Stomach (tissue), 9 donors: Measurements from ENCODE around the gene FNBP1L. TPM values are rescaled to one million over a fixed set of nuclear protein-coding genes. Genes with fewer than 3 reads are reported as not detected.
A peak's percentile ranks its signal among the peaks of the same experiment; 100 is the strongest.

Experiments used
- DNase-seq, 2 donors: peaks; one replicate each; pipeline versions ENCODE4 v3.0.0 to v3.0.0-alpha.2; 2013 to 2019
- H3K27ac ChIP-seq, 5 donors: fragments of 200-600 bp in 4 of 5; sonication (generic) in 4 of 5; one replicate each; pipeline ENCODE4 v1.5.1; 2013 to 2019; ENCODE audit warnings: mild to moderate bottlenecking in 1 of 5, moderate library complexity in 1 of 5
- H3K27me3 ChIP-seq, 3 donors: fragments of 200-600 bp; sonication (generic); one replicate each; pipeline ENCODE4 v1.5.1; 2017 to 2019; ENCODE audit warnings: mixed run types in 1 of 3
- H3K36me3 ChIP-seq, 4 donors: fragments of 200-600 bp; sonication (generic); 1 replicate in 3 of 4; 2 replicates in 1 of 4; pipeline ENCODE4 v1.5.1; 2016 to 2019
- H3K4me1 ChIP-seq, 4 donors: fragments of 200-600 bp; sonication (generic); one replicate each; pipeline ENCODE4 v1.5.1; 2016 to 2019
- H3K4me3 ChIP-seq, 4 donors: fragments of 200-600 bp; sonication (generic) in 3 of 4; one replicate each; pipeline ENCODE4 v1.5.1; 2016 to 2019; ENCODE audit warnings: mild to moderate bottlenecking in 1 of 4
- H3K9me3 ChIP-seq, 4 donors: fragments of 200-600 bp; sonication (generic); one replicate each; pipeline ENCODE4 v1.5.1; 2016 to 2019
- CTCF ChIP-seq, 7 experiments: fragments of 450-650 bp in 4 of 7; fragments of 200-600 bp in 3 of 7; sonication (generic) in 3 of 7; IDR thresholded peaks; one replicate each; pipeline ENCODE4 v1.5.1; 2016 to 2019; ENCODE audit warnings: antibody characterized with exemption in 7 of 7, control low read depth in 2 of 7, mild to moderate bottlenecking in 1 of 7
- EP300 ChIP-seq: sonication (generic); formaldehyde crosslinking; IDR thresholded peaks from one replicate; pipeline ENCODE4 v1.6.1; 2017; ENCODE audit warnings: antibody characterized with exemption
- POLR2A ChIP-seq, 4 donors: fragments of 450-650 bp; IDR thresholded peaks; one replicate each; pipeline ENCODE4 v1.6.1; 2016; ENCODE audit warnings: antibody characterized with exemption in 4 of 4, control low read depth in 2 of 4, mild to moderate bottlenecking in 1 of 4, moderate library complexity in 1 of 4
- POLR2AphosphoS5 ChIP-seq, 3 donors: sonication (generic); formaldehyde crosslinking; IDR thresholded peaks; one replicate each; pipeline ENCODE4 v1.6.1; 2016; ENCODE audit warnings: antibody characterized with exemption in 3 of 3
- WGBS, 5 donors: extraction: QIAGEN DNeasy Blood & Tissue Kit in 3 of 5; methylation state at CpG; one replicate each; pipeline versions ENCODE4 v1.1.5 to v1.1.7; 2013 to 2018; 5-methylcytosine and 5-hydroxymethylcytosine counted together
- intact Hi-C: fragments of 100-400 bp; cut with DNase I; formaldehyde crosslinking; loops from one replicate; pipeline ENCODE4 v1.15.1; 2023; ENCODE audit warnings: low total_unique reads
- polyA plus RNA-seq, 3 donors: library from polyadenylated mRNA; stranded (reverse); fragments of 200-250 nt; gene quantifications; one replicate each; pipeline ENCODE4 v1.2.3, GENCODE V29; 2013
- total RNA-seq, 5 donors: library from RNA; depleted of rRNA; stranded (reverse); fragments of >200 nt; gene quantifications; one replicate each; pipeline versions ENCODE4 v1.1.0 to v1.2.3, GENCODE V29; 2014 to 2016
- donor health status: healthy with polysubstance abuse.
- donor health status: Bipolar disorder and iron deficiency.
- donor health status: healthy.

The FNBP1L gene
- total and polyA plus RNA-seq, 8 donors = 9.2 to 74.0 (median 29.2) TPM

GRCh38 chr1:93448983-93449804, 1.3 kb downstream of the FNBP1L start:
- DNase-seq = peak; percentile 56 to 88
- intact Hi-C loops = no loop called here
- H3K27ac ChIP-seq = peak overlapping the region; percentile 90 to 98 (median 94)
- peaks cover 0 to 49% (median 30%) of the 10 kb centered on the region in 4 donors for H3K4me1 ChIP-seq
- no peaks in the 10 kb centered on the region for H3K36me3 ChIP-seq
- peaks cover 0 to 23% (median 4%) of the 10 kb centered on the region in 3 donors for H3K27me3 ChIP-seq
- TF ChIP-seq CTCF (IDR thresholded peaks at IDR 0.05) = peak in 1 of 7 experiments; percentile 26
- TF ChIP-seq POLR2A (IDR thresholded peaks at IDR 0.05) = no peak
- no peak for TF ChIP-seq EP300
- TF ChIP-seq POLR2AphosphoS5 (IDR thresholded peaks at IDR 0.05) = peak in 1 of 3 donors; percentile 10
- no peaks in the 10 kb centered on the region for H3K9me3 ChIP-seq
- peak overlapping the region; percentile 71 to 95 (median 88) for H3K4me3 ChIP-seq
- WGBS, 5 donors = 1 to 4% (median 2%) methylated on average over 27 of the region's 27 CpGs

- WGBS, 5 donors = 33 to 53% (median 39%) methylated on average over 1 of the region's 1 CpG
- peaks cover 0 to 23% (median 4%) of the 10 kb centered on the region in 3 donors for H3K27me3 ChIP-seq
- H3K36me3 ChIP-seq = no peaks in the 10 kb centered on the region
- H3K4me3 ChIP-seq = no peak overlapping the region
- DNase-seq = no peak
- H3K4me1 ChIP-seq = peaks cover 0 to 49% (median 30%) of the 10 kb centered on the region in 4 donors
- no peak overlapping the region for H3K27ac ChIP-seq
- intact Hi-C loops = no loop called here
- TF ChIP-seq POLR2A (IDR thresholded peaks at IDR 0.05) (no peak), POLR2AphosphoS5 (IDR thresholded peaks at IDR 0.05) (no peak), CTCF (IDR thresholded peaks at IDR 0.05) (no peak), EP300 (no peak)
- no peaks in the 10 kb centered on the region for H3K9me3 ChIP-seq
Measured at GRCh38 chr1:93450321-93450720, 2.4 kb downstream of the FNBP1L start.

GRCh38 chr1:93453911-93454310, 6.0 kb downstream of the FNBP1L start:
- H3K9me3 ChIP-seq = no peaks in the 10 kb centered on the region
- peaks cover 0 to 28% (median 12%) of the 10 kb centered on the region in 4 donors for H3K4me1 ChIP-seq
- DNase-seq = no peak
- H3K4me3 ChIP-seq = no peak overlapping the region
- H3K36me3 ChIP-seq = peaks cover 0 to 4% (median 0%) of the 10 kb centered on the region in 4 donors
- H3K27me3 ChIP-seq = peaks cover 0 to 10% (median 0%) of the 10 kb centered on the region in 3 donors
- TF ChIP-seq POLR2AphosphoS5 (IDR thresholded peaks at IDR 0.05) (no peak), EP300 (no peak), CTCF (IDR thresholded peaks at IDR 0.05) (no peak), POLR2A (IDR thresholded peaks at IDR 0.05) (no peak)
- intact Hi-C loops = no loop called here
- H3K27ac ChIP-seq = no peak overlapping the region
- WGBS, 5 donors = 59 to 77% (median 65%) methylated on average over 1 of the region's 1 CpG

GRCh38 chr1:93459126-93459525, 11.2 kb downstream of the FNBP1L start:
- no peaks in the 10 kb centered on the region for H3K27me3 ChIP-seq
- peaks cover 0 to 5% (median 0%) of the 10 kb centered on the region in 4 donors for H3K4me1 ChIP-seq
- no peaks in the 10 kb centered on the region for H3K9me3 ChIP-seq
- TF ChIP-seq POLR2AphosphoS5 (IDR thresholded peaks at IDR 0.05) = no peak
- TF ChIP-seq POLR2A (IDR thresholded peaks at IDR 0.05) = no peak
- no peak for TF ChIP-seq CTCF (IDR thresholded peaks at IDR 0.05)
- peaks cover 0 to 5% (median 2%) of the 10 kb centered on the region in 4 donors for H3K36me3 ChIP-seq
- intact Hi-C loops = no loop called here
- H3K4me3 ChIP-seq = no peak overlapping the region
- no peak overlapping the region for H3K27ac ChIP-seq
- 94 to 99% (median 98%) methylated on average over 3 of the region's 3 CpGs for WGBS, 5 donors
- no peak for DNase-seq
